ENCODE data around the gene DNALI1.

DNA sequence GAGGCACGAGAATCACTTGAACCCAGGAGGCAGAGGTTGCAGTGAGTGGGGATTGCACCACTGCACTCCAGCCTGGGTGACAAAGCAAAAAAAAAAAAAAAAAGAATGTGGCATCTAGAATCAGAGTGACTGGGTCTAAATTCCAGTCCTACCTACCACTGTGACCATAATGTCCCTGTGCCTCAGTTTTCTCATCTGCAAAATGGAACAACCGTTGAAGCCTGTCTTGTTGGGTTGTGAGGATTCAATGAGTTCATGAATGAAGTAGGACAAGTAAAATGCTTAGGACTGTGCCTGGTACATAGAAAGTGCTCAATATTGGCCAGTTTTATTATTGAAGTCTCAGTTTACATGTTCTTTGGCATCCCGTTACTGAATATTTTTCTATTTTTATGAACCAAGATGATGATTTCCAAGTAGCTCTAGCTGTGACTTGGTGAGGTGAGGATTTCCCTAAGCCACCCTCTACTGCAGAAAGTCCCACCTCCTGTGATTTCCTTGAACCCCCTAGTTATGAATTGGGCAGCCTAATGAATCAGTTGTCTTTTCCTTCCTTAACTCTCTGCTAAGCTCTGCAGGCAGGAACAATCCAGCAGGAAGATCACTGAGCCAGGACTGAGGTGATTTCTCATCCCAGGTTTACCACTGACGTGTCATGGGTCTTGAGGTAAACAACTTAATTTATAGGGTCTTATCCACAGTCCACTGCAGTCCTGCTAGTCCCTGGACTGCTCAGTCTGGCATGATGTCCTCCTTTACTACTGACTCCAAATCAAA lies 23.2 kb upstream of the DNALI1 start:
- TF ChIP-seq FOXM1 (IDR thresholded peaks at IDR 0.05; ENCODE audit: low read depth), result no peak
- TF ChIP-seq, protein P1, sequence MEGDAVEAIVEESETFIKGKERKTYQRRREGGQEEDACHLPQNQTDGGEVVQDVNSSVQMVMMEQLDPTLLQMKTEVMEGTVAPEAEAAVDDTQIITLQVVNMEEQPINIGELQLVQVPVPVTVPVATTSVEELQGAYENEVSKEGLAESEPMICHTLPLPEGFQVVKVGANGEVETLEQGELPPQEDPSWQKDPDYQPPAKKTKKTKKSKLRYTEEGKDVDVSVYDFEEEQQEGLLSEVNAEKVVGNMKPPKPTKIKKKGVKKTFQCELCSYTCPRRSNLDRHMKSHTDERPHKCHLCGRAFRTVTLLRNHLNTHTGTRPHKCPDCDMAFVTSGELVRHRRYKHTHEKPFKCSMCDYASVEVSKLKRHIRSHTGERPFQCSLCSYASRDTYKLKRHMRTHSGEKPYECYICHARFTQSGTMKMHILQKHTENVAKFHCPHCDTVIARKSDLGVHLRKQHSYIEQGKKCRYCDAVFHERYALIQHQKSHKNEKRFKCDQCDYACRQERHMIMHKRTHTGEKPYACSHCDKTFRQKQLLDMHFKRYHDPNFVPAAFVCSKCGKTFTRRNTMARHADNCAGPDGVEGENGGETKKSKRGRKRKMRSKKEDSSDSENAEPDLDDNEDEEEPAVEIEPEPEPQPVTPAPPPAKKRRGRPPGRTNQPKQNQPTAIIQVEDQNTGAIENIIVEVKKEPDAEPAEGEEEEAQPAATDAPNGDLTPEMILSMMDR (IDR thresholded peaks at IDR 0.05), result no peak
- no peak for TF ChIP-seq REST (IDR thresholded peaks at IDR 0.05; ENCODE audit: low read depth, low read length)
- no peak for TF ChIP-seq ELF1 (IDR thresholded peaks at IDR 0.05)
- TF ChIP-seq SMC3 (IDR thresholded peaks at IDR 0.05; ENCODE audit: low read depth, low read length), result no peak
- no peak for TF ChIP-seq JUND (IDR thresholded peaks at IDR 0.05)
- no peak for TF ChIP-seq TAF1 (IDR thresholded peaks at IDR 0.05; ENCODE audit: borderline replicate concordance, low read depth, low read length)
- TF ChIP-seq, protein P2, sequence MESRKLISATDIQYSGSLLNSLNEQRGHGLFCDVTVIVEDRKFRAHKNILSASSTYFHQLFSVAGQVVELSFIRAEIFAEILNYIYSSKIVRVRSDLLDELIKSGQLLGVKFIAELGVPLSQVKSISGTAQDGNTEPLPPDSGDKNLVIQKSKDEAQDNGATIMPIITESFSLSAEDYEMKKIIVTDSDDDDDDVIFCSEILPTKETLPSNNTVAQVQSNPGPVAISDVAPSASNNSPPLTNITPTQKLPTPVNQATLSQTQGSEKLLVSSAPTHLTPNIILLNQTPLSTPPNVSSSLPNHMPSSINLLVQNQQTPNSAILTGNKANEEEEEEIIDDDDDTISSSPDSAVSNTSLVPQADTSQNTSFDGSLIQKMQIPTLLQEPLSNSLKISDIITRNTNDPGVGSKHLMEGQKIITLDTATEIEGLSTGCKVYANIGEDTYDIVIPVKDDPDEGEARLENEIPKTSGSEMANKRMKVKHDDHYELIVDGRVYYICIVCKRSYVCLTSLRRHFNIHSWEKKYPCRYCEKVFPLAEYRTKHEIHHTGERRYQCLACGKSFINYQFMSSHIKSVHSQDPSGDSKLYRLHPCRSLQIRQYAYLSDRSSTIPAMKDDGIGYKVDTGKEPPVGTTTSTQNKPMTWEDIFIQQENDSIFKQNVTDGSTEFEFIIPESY (IDR thresholded peaks at IDR 0.05; ENCODE audit: borderline replicate concordance, low read depth), result no peak
- no peak for TF ChIP-seq POLR2AphosphoS5 (IDR thresholded peaks at IDR 0.05; ENCODE audit: low read depth, low read length)
- TF ChIP-seq, protein P3, sequence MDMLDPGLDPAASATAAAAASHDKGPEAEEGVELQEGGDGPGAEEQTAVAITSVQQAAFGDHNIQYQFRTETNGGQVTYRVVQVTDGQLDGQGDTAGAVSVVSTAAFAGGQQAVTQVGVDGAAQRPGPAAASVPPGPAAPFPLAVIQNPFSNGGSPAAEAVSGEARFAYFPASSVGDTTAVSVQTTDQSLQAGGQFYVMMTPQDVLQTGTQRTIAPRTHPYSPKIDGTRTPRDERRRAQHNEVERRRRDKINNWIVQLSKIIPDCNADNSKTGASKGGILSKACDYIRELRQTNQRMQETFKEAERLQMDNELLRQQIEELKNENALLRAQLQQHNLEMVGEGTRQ (IDR thresholded peaks at IDR 0.05; ENCODE audit: borderline replicate concordance, low read depth, low read length), result no peak

Data from SK-N-SH (cell line).